HepG2 (cell line): ENCODE results near the gene MYADML2. TPM values are rescaled to one million over a fixed set of nuclear protein-coding genes. Genes with fewer than 3 reads are reported as not detected.

Experiments used
- AGO2 ChIP-seq: fragments of 200-400 bp; formaldehyde crosslinking; optimal IDR thresholded peaks from 2 replicates; pipeline ENCODE3; 2017; ENCODE audit warnings: mild to moderate bottlenecking, low read depth, low read length, moderate library complexity
- ETV5 ChIP-seq: IDR thresholded peaks from 2 replicates; pipeline ENCODE4 v1.6.1; 2018; ENCODE audit warnings: missing biosample characterization, missing genetic modification reagents, inconsistent platforms, borderline replicate concordance
- GTF2F1 ChIP-seq: fragments of 150-350 bp; IDR thresholded peaks from 2 replicates; pipeline ENCODE4 v1.6.1; 2014; ENCODE audit warnings: low read length
- HOXA3 ChIP-seq: sonication (generic); formaldehyde crosslinking; IDR thresholded peaks from 2 replicates; pipeline ENCODE4 v1.5.0; 2020; ENCODE audit warnings: missing genetic modification reagents
- NFKB2 ChIP-seq: sonication (generic); formaldehyde crosslinking; IDR thresholded peaks from 2 replicates; pipeline ENCODE4 v1.4.0; 2020; ENCODE audit warnings: missing genetic modification reagents, borderline replicate concordance
- REXO4 ChIP-seq: sonication (generic); formaldehyde crosslinking; IDR thresholded peaks from 2 replicates; pipeline ENCODE4 v1.8.0; 2022; ENCODE audit warnings: missing genetic modification reagents, mild to moderate bottlenecking, borderline replicate concordance
- SIX1 ChIP-seq: sonication (generic); formaldehyde crosslinking; IDR thresholded peaks from 2 replicates; pipeline ENCODE4 v1.4.0; 2020; ENCODE audit warnings: missing genetic modification reagents, borderline replicate concordance
- SSRP1 ChIP-seq: IDR thresholded peaks from 2 replicates; pipeline ENCODE4 v1.6.1; 2016; ENCODE audit warnings: control low read depth
- TCF7L2 ChIP-seq: IDR thresholded peaks from 2 replicates; pipeline ENCODE4 v1.6.1; 2011; ENCODE audit warnings: mild to moderate bottlenecking, low read depth, low read length, moderate library complexity
- TGIF2 ChIP-seq: IDR thresholded peaks from 2 replicates; pipeline ENCODE4 v1.6.1; 2016; ENCODE audit warnings: control low read depth, missing compliant biosample characterization
- ZMYM2 ChIP-seq: sonication (generic); formaldehyde crosslinking; IDR thresholded peaks from 2 replicates; pipeline ENCODE4 v1.8.0; 2022; ENCODE audit warnings: mild to moderate bottlenecking, missing genetic modification reagents
- ZNF12 ChIP-seq: sonication (generic); formaldehyde crosslinking; IDR thresholded peaks from 2 replicates; pipeline ENCODE4 v1.5.0; 2020; ENCODE audit warnings: missing genetic modification reagents
- ZNF121 ChIP-seq: sonication (generic); formaldehyde crosslinking; IDR thresholded peaks from 2 replicates; pipeline ENCODE4 v1.5.0; 2020; ENCODE audit warnings: mild to moderate bottlenecking, missing genetic modification reagents
- ZNF136 ChIP-seq: sonication (generic); formaldehyde crosslinking; IDR thresholded peaks from 2 replicates; pipeline ENCODE4 v1.8.1; 2022; ENCODE audit warnings: low read depth, mild to moderate bottlenecking, moderate library complexity, missing genetic modification reagents
- ZNF431 ChIP-seq: sonication (generic); formaldehyde crosslinking; IDR thresholded peaks from 2 replicates; pipeline ENCODE4 v1.9.0; 2022; ENCODE audit warnings: missing genetic modification reagents, low read depth, mild to moderate bottlenecking, borderline replicate concordance
- ZNF501 ChIP-seq: sonication (generic); formaldehyde crosslinking; IDR thresholded peaks from 2 replicates; pipeline ENCODE4 v1.5.1; 2020; ENCODE audit warnings: mild to moderate bottlenecking, moderate library complexity, missing genetic modification reagents
- ZNF558 ChIP-seq: sonication (generic); formaldehyde crosslinking; IDR thresholded peaks from 2 replicates; pipeline ENCODE4 v1.9.0; 2022; ENCODE audit warnings: mild to moderate bottlenecking, missing genetic modification reagents, borderline replicate concordance
- ZNF562 ChIP-seq: sonication (generic); formaldehyde crosslinking; IDR thresholded peaks from 2 replicates; pipeline ENCODE4 v1.8.0; 2022; ENCODE audit warnings: missing genetic modification reagents, borderline replicate concordance
- polyA plus RNA-seq, 8 experiments: library from polyadenylated mRNA; depleted of rRNA in 3 of 8; stranded (reverse) in 7 of 8; unstranded in 1 of 8; fragments of >200 nt; fragmentation: Illumina TruSeq in 4 of 8; extraction: Trizol in 4 of 8; gene quantifications; 2 replicates each; pipeline versions ENCODE4 v1.2.1 to v1.2.3, GENCODE V29; 2011 to 2016; ENCODE audit warnings: low read depth in 4 of 8, missing spikeins in 1 of 8, mixed read lengths in 1 of 8; ENCODE audit not compliant: insufficient read depth in 1 of 8
- total RNA-seq, 5 experiments: library from RNA; depleted of rRNA; stranded (reverse); fragments of >200 nt; fragmentation: Illumina TruSeq; extraction: Trizol; gene quantifications; 2 replicates each; pipeline ENCODE4 v1.2.3, GENCODE V29; 2016; ENCODE audit warnings: low read depth in 1 of 5
- TF ChIP-seq, protein P1 (sequence below): sonication (generic); formaldehyde crosslinking; IDR thresholded peaks from 2 replicates; pipeline ENCODE4 v1.4.0; 2020; ENCODE audit warnings: mild to moderate bottlenecking, low read depth, missing genetic modification reagents
- TF ChIP-seq, protein P2 (sequence below): sonication (generic); formaldehyde crosslinking; IDR thresholded peaks from 2 replicates; pipeline ENCODE4 v1.4.0; 2020; ENCODE audit warnings: missing genetic modification reagents
- TF ChIP-seq, protein P3 (sequence below): conservative IDR thresholded peaks from 2 replicates; pipeline ENCODE4 v1.6.1; 2018; ENCODE audit warnings: missing genetic modification reagents
- TF ChIP-seq, protein P4 (sequence below): sonication (generic); formaldehyde crosslinking; IDR thresholded peaks from 2 replicates; pipeline ENCODE4 v1.4.0; 2020; ENCODE audit warnings: missing genetic modification reagents
- TF ChIP-seq, protein P5 (sequence below): sonication (generic); formaldehyde crosslinking; IDR thresholded peaks from 2 replicates; pipeline ENCODE4 v1.4.0; 2020; ENCODE audit warnings: missing genetic modification reagents

Gene MYADML2
- total and polyA plus RNA-seq, 2 of the 13 experiments (the other 11 are each of a cell fraction or from before 2014, with no cell fraction given) = not detected

DNA sequence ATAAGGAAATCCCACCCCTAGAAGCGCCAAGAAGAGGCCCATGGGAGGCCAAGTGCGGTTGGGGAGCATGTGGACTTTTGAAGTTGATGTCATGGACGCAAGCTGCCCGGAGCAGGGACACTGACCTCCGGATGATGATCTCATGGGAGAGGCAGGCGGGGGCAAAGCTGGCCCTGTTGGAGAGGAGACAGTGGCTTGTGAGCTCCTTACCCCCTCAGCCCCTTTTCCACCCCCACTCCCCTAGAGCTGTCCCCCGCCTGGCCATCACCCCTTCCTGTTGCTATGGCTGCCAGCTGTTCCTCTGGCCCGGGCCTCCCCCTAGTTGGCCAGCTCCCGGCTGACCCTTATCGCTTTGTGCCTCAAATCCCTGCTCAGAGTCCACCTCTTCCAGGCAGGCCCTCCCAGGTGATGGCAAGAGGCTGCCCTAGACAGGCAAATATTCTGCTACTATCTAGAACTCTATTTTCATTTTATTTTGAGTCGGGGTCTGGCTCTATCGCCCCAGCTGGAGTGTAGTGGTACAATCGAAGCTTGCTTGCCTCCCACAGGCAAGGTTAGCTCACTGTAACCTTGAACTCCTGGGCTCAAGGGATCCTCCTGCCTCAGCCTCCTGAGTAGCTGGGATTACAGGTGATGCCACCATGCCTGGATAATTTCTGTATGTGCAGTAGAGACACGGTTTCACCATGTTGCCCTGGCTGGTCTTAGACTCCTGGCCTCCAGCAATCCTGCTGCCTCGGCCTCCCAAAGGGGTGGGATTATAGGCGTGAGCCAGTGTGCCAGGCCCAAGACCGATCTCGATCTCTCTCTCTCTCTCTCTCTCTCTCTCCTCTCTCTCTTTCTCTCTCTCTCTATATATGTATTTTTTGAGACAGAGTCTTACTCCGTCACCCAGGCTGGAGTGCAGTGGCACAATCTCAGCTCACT, 7.4 kb upstream of the MYADML2 start (continued):
- TF ChIP-seq SIX1 (CRISPR knock-in tag) (no peak), TCF7L2 (no peak), NFKB2 (peak; percentile 25; the same call in 1 of the 2 replicates), HOXA3 (CRISPR knock-in tag) (peak; percentile 8; the same call in 1 of the 2 replicates), ZNF501 (CRISPR knock-in tag) (no peak), ZNF121 (CRISPR knock-in tag) (peak; percentile 82), ZNF431 (CRISPR knock-in tag) (no peak), ZNF12 (CRISPR knock-in tag) (no peak), ZNF562 (CRISPR knock-in tag) (no peak), AGO2 (peak; percentile 65), GTF2F1 (no peak), ZNF136 (CRISPR knock-in tag) (no peak), SSRP1 (CRISPR knock-in tag) (peak; percentile 83), ZMYM2 (CRISPR knock-in tag) (no peak), ZNF558 (CRISPR knock-in tag) (no peak), TGIF2 (CRISPR knock-in tag) (0 out of 2 replicates have a peak, but pooled peaks have one; percentile 42), REXO4 (CRISPR knock-in tag) (no peak), ETV5 (CRISPR knock-in tag) (no peak)
- TF ChIP-seq, protein P1, sequence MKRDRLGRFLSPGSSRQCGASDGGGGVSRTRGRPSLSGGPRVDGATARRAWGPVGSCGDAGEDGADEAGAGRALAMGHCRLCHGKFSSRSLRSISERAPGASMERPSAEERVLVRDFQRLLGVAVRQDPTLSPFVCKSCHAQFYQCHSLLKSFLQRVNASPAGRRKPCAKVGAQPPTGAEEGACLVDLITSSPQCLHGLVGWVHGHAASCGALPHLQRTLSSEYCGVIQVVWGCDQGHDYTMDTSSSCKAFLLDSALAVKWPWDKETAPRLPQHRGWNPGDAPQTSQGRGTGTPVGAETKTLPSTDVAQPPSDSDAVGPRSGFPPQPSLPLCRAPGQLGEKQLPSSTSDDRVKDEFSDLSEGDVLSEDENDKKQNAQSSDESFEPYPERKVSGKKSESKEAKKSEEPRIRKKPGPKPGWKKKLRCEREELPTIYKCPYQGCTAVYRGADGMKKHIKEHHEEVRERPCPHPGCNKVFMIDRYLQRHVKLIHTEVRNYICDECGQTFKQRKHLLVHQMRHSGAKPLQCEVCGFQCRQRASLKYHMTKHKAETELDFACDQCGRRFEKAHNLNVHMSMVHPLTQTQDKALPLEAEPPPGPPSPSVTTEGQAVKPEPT (CRISPR knock-in tag) = no peak
- TF ChIP-seq, protein P2, sequence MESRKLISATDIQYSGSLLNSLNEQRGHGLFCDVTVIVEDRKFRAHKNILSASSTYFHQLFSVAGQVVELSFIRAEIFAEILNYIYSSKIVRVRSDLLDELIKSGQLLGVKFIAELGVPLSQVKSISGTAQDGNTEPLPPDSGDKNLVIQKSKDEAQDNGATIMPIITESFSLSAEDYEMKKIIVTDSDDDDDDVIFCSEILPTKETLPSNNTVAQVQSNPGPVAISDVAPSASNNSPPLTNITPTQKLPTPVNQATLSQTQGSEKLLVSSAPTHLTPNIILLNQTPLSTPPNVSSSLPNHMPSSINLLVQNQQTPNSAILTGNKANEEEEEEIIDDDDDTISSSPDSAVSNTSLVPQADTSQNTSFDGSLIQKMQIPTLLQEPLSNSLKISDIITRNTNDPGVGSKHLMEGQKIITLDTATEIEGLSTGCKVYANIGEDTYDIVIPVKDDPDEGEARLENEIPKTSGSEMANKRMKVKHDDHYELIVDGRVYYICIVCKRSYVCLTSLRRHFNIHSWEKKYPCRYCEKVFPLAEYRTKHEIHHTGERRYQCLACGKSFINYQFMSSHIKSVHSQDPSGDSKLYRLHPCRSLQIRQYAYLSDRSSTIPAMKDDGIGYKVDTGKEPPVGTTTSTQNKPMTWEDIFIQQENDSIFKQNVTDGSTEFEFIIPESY = peak; percentile 70
- TF ChIP-seq, protein P3, sequence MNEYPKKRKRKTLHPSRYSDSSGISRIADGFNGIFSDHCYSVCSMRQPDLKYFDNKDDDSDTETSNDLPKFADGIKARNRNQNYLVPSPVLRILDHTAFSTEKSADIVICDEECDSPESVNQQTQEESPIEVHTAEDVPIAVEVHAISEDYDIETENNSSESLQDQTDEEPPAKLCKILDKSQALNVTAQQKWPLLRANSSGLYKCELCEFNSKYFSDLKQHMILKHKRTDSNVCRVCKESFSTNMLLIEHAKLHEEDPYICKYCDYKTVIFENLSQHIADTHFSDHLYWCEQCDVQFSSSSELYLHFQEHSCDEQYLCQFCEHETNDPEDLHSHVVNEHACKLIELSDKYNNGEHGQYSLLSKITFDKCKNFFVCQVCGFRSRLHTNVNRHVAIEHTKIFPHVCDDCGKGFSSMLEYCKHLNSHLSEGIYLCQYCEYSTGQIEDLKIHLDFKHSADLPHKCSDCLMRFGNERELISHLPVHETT (CRISPR knock-in tag) = no peak
- TF ChIP-seq, protein P4, sequence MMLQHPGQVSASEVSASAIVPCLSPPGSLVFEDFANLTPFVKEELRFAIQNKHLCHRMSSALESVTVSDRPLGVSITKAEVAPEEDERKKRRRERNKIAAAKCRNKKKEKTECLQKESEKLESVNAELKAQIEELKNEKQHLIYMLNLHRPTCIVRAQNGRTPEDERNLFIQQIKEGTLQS (CRISPR knock-in tag) = peak; percentile 68
- TF ChIP-seq, protein P5, sequence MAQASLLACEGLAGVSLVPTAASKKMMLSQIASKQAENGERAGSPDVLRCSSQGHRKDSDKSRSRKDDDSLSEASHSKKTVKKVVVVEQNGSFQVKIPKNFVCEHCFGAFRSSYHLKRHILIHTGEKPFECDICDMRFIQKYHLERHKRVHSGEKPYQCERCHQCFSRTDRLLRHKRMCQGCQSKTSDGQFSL (CRISPR knock-in tag) = no peak
